HG03442 (cell line): ENCODE data around the gene USP26.
"Not testable (repeated sequence)": the region's sequence is repeated elsewhere in the genome, so short reads cannot be mapped to it uniquely, and the experiment has no call there.

Experiments
- ATAC-seq: cut with Tn5 transposase; IDR thresholded peaks from one replicate; pipeline ENCODE4 v1.9.1; 2021; ENCODE audit warnings: mild to moderate bottlenecking, moderate library complexity; ENCODE audit not compliant: unreplicated experiment

Gene USP26, protein sequence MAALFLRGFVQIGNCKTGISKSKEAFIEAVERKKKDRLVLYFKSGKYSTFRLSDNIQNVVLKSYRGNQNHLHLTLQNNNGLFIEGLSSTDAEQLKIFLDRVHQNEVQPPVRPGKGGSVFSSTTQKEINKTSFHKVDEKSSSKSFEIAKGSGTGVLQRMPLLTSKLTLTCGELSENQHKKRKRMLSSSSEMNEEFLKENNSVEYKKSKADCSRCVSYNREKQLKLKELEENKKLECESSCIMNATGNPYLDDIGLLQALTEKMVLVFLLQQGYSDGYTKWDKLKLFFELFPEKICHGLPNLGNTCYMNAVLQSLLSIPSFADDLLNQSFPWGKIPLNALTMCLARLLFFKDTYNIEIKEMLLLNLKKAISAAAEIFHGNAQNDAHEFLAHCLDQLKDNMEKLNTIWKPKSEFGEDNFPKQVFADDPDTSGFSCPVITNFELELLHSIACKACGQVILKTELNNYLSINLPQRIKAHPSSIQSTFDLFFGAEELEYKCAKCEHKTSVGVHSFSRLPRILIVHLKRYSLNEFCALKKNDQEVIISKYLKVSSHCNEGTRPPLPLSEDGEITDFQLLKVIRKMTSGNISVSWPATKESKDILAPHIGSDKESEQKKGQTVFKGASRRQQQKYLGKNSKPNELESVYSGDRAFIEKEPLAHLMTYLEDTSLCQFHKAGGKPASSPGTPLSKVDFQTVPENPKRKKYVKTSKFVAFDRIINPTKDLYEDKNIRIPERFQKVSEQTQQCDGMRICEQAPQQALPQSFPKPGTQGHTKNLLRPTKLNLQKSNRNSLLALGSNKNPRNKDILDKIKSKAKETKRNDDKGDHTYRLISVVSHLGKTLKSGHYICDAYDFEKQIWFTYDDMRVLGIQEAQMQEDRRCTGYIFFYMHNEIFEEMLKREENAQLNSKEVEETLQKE

DNA sequence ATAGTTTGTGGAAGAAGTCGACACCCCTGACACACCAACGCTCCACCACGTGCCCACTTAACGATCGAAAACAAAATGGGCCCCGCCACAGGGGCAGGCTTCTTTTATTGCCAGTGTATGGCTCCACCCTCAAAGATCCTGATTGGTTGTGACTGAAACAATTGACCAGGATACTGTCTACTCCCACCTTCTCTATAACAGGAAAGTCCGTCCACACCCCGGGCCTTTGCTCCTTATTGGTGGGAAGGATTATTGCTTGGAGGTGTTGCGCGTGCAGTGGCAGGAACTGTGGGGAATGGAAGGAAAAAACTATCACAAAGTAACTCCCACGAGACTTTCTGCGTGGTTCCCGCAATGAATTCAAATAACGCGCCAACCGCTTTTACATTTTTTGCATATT, at the start of gene USP26:
TSS of gene USP26 (minus strand) at position 79 of the 400 bp plus-strand sequence. CDS start 68,889 bp downstream, outside the sequence.
- ATAC-seq, result no peak

DNA sequence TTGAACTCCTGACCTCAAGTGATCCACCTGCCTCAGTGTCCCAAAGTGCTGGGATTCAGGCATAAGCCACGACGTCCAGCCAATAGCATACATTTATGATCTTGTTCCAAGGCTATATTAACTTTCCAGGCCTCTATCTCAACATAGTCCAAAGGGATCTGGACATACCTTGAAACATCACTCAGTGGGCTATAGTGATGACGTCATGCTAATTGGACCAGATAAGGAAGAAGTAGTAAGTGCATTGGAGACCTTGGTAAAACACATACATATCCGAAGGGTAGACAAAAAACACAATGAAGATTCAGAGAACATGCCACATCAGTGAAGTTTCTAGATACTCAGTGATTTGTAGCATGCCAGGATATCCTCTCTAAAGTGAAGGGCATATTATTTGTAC, 37.4 kb upstream of the USP26 start:
- no peak for ATAC-seq

DNA sequence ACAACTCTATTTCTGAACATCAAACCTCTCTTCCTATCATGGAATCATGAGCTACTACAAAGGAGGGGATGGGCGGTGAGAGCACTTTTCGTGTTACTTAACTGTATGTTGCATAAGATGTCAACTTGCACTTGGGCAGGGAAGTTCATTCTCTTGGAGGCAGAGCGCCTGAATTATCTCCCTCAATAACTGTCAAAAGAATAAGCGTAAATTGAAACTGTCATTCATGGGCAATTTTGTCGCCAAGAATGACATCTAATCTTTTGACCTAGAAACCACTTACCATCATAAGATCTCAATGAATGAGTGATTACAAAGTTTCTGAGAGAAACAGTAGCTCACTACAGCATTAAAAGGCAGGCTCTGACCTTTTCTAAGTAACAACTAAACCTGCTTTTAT, 23.5 kb upstream of the USP26 start:
- ATAC-seq, result no peak

DNA sequence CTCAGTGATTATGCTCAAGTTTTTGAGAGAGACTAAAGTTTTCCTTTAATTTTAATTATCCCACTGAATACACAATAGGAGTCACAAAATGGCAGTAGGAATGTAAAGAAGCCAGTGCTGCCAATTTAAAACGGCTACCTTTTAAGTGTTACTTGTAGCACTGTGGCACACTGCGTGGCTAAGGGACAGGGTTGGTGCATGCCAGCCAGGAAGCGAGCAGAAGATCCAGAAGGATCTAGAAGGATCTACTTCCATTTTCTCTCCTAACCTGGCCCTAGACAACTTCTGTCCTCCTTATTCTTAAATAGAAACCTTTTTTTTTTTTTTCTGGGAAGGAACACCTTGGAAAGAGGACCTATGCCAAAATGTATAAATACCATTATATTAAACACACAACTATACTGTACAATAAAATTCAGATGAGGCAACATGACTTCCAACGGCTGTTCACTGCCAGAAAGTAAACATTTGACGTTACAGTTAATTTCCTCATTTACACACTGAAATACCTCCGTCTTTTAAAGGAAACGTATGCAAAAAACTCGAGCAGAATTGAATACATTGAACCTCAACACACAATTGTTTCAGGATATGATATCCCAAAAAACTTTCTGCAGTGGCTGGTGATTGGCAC, 2.7 kb downstream of the USP26 start:
- no peak for ATAC-seq

DNA sequence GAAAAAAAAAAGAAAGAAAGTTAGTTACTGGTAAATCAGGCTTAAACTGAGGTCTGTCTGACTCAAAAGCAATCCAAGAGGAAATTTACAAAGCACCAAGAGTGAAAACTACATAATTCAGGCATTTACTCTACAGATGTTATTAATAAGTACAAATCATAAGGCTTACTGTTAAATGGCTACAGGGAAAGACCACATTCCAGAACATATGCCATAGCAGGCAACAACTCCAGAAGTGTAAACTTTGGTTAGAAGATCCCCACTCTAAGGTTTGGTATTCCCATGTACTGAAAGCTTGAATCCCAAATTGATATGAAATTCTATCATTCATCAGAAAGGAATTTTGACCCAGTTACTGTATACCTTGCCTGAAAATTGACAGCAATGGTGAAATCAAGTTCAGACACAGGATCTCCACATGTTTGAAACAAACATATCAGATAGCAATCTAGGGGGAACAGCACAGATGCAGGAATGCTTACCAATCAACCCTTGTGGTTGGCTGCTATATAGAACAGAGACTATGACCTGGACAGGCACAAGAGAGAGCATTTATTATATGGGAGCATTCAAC, 6.6 kb downstream of the USP26 start:
- ATAC-seq, result no peak

DNA sequence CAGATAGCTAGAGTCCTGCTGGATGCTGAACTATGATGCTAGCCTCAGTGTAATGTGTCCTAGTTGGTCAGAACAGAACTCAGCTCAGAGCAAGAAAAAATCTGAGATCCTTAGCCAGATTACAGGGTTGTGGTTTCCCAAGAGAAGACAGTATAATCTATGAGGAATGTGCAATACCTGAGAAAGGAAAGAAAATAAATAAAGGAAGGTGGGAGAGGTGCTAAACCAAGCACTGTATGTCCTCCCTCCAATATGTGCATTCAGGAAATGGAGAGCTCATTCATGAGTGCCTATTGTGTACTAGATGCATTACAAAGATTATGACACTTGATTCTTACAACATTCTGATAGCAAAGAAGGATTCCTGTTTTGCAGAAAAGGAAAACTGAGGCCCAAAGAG, 7.5 kb downstream of the USP26 start:
- no peak for ATAC-seq

DNA sequence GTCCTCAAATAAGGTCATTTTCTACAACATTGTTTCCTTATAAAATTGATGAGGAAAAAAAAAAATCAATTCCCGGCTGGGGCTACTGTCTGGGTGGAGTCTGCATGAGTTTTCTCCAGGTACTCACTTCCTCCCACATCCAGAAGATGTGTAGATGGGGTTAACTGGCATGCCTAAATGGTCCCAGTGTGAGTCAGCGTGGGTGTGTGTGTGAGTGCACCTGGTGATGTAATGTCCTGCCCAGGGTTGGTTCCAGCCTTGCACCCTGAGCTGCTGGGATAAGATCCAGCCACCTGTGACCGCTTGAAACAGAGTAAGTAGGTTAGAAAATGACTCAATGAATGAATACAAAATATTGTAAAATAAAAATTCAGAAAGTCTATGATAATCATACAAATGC, 11.1 kb downstream of the USP26 start:
- no peak for ATAC-seq

DNA sequence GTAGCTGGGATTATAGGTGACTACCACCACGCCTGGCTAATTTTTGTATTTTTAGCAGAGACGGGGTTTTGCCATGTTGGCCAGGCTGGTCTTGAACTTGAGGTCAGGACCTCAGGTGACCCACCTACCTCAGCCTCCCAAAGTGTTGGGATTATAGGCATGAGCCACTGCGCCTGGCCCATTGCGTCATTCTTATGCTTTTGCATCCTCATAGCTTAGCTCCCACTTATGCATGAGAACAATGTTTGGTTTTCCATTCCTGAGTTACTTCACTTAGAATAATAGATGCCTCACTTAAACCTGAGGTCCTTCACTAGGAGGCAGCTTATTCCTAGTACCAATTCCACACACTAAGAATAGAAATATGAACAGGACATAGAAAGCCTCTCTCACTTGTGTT, 11.9 kb downstream of the USP26 start:
- not testable (repeated sequence) for ATAC-seq

DNA sequence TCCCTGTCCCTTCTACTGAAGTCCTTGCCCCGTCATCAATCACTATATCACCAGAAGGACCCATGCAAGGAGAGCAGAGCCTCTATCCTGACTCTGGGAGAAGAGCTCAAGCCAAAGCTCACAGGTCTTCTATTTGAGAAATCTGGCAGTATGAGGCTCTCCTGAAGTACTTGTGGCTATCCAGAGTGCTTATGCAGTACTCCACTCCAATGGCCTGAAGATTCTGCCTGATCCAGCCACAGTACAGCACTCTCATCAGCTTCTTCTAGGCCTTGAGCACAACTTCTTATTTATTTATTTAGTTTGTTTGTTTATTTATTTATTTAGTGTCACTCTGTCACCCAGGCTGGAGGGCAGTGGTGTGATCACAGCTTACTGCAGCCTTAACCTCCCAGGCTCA, 13.0 kb downstream of the USP26 start:
- ATAC-seq, result no peak

DNA sequence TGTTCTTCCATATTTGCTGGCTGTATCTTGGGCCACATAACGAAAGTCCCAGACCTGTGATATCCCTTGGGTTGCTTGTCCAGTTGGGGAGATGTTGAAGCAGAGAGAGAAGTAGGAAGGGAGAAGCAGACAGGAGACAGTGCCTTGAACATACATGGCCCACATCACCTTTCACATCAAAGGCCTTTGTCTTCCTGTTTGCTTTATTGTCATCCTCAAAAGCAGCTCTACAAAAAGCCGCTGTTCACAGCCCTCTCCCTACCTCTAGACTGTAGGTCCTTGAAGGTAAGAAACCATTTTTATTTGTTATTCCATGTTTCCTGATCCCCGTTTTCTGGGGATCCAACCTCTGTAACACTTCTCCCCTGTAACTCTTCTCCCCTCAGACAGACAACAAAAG, 14.9 kb downstream of the USP26 start:
- ATAC-seq, result no peak

DNA sequence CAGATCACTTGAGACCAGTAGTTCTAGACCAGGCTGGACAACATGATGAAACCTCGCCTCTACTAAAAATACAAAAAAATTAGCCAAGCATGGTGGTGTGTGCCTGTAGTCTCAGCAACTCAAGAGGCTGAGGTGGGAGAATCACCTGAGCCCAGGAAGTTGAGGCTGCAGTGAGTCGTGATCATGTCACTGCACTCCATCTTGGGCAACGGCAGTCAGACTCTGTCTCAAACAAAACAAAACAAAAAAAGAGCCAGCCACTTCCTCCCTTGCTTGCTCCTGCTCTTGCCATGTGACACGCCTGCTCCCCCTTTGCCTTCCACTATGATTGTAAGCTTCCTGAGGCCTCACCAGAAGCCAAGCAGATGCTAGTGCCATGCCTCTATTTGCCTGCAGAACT, 19.1 kb downstream of the USP26 start:
- not testable (repeated sequence) for ATAC-seq

DNA sequence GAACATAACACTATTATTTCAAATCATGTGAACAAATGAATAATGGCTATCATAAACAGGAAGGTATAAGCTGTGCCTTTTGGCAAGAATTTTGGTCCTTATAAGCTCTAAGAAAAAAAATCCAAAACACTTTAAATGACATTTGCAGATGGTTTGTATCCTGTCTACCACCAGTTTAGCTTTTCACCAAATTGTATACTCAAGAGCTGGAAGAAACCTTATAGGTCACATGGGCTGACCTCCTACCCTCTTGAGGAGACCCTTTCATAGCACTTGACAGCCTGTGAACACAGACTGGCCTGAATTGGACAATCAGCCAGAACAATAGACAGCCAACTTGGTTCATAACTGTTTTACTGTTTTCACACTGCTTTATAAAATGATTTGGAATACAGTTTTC, 24.3 kb downstream of the USP26 start:
- ATAC-seq, result no peak

DNA sequence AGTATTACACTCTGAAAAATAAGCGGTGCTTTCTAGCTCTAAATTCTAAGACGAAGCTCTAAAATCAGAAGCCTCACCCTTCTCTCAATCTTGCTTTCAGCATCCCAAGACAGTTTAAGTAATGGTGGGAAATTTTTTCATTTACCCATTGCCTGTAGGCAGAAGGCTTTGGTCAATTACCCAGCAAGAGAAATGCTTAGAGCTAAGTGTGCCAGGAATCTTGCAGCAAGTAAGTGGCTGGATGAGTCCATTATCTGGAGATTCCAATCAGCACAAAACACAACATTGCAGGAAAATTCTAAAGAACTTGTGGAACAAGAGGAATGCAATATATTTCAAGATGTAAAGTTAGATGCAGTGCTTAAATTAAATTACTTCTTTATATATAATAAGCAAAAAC, 28.4 kb downstream of the USP26 start:
- ATAC-seq, result no peak

DNA sequence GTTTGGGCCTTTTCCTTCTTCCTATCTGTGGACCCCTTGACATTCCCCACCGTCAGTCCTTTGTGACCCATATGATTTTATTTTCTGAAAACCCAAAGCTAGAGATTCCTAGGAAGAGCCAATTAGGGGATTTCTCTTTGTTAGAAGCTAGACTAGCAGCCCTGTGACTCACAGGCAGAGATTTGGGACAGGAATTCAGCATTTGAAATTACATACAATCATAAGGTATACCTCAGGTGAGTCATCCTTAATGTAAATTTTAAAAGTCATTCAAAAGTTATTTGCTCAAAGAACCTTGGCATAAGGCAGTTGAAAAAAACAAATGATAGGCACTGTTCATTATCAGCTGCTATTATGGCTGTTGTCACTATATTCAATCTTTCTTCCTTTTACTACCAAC, 40.6 kb downstream of the USP26 start:
- ATAC-seq, result no peak

DNA sequence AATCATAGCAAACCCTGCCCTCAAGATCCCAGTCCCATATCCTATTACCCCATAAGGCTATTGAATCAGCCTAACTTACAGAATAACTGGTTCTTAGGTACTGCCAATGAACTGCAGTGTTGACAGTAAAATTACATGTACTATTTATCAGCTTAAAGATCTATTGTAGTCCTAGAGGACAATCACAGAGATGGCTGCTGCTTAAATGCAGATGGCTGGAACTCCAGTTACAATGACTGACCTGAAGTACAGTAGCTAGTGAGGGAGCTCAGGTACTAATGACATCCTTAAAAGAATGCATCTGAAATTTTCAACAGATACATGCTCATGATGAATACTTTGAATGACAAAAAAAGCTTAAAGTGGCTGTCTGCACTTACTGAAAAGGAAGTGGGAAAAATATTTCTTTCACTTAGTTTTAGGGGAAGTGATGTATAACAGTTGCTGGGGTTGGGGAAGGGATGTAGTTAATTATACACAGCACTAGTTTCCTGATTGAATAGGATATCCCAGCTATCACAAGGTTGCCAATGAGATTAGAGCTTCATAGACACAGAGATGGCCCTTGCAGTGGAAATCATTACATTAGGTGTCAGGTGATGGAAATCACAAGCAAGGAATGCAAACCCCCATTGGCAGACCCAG, 42.0 kb downstream of the USP26 start:
- no peak for ATAC-seq

DNA sequence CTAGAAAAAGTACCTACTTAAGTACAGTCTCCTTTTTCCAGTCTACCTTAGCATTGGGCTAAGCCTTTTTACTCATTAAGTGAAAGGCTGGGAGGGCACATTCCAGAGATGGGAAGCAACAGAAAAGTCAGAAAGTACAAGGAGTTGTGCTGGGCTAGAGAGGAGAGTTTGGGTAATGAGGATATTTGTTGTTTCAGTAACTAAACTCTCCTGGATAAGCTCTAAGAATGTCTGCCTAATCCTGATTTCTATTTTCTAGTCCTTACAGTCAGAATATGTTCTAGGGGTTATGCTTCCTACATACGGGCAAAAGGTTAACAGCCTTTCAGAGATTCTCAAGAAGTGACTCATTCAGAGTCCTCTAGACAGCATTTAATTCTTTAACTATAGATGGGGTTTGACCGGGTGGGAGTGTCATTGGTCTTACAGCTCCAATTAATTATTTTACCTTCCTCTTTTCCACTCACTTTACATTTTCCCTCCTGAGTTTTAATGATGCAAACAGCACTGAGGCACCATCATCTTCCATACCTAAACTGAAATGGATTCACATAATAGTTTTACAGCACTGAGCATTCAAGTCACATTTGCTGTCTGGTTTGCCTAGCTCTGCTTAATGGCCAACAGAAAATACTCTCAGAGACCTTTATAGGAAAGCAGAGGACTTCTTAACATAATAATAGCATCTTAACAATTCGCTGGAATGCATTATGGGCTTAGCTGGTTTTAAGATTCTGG, 42.9 kb downstream of the USP26 start:
- ATAC-seq, result no peak

DNA sequence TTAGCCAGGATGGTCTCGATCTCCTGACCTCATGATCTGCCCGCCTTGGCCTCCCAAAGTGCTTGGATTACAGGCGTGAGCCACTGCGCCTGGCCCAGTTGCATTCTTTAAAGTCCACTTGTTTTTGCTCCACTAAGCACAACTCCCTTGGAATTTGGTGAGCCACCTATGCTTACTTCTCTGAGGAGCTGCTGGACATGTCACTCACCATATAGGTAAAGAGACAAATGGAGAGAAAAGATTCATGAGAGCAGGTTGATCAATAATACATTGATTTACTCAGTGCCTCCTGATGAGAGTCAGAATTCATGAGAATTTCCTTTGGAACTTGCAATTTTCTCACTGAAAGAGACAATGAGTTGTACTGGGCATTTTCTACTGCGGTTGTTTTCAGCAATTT, 48.2 kb downstream of the USP26 start:
- ATAC-seq, result no peak

DNA sequence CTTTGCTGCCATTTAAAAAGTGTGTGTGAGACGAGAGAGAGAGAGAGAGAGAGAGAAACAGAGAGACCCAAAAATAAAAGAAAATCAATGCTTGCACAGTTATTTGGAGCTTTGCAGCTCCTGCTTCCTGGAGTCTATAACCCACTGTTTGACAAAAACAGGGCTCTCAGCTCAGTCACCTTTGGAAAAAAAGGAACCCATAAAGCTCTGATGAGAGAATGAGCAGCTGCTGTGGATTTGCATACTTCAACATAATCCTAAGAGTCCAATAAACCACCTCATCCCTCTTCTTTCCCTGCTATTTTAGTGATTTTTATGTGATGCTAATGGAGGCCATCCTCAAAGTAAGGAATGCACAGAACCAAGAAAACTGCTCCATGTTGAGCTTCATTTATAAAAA, 50.3 kb downstream of the USP26 start:
- ATAC-seq, result no peak

DNA sequence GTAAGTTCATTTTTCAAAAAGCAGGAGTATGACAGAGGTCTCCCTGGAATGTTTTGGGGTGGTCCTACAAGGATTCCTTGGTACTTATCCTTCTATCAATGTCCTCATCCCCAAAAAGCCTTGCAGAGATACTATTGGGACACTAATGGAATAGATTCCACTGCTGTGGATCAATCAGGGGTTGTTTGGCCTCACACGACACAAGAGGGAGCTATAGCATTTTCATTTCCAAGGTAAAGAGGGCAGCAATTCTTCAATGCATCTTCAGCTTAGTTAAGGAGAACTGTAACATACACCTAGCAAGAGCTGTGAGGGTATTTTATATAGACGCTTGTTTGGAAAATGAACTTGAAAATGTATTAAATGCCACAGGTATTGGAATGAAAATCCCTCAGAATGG, 50.9 kb downstream of the USP26 start:
- no peak for ATAC-seq
